ENCODE measurements around the gene P2RY2. TPM values are rescaled to one million over a fixed set of nuclear protein-coding genes. Genes with fewer than 3 reads are reported as not detected.
A peak's percentile ranks its signal among the peaks of the same experiment; 100 is the strongest.

P2RY2 gene
- total RNA-seq, 1 experiment from 2014 or later, result 1.3 TPM

- Histone ChIP-seq H3K9me3 (no peaks in the 10 kb centered on the region), H3K27me3 (no peaks in the 10 kb centered on the region), H3K36me3 (no peaks in the 10 kb centered on the region), H3K4me3 (no peak overlapping the region)
- DNase-seq, result peak; percentile 78
Measured at GRCh38 chr11:73184953-73185671, 33.0 kb upstream of the P2RY2 start.

- Histone ChIP-seq H3K36me3 (no peaks in the 10 kb centered on the region), H3K27me3 (no peaks in the 10 kb centered on the region), H3K9me3 (no peaks in the 10 kb centered on the region), H3K4me3 (no peak overlapping the region)
- DNase-seq, result peak; percentile 96
Measured at GRCh38 chr11:73185680-73186293, 32.3 kb upstream of the P2RY2 start.

GRCh38 chr11:73186294-73186850 is 31.7 kb upstream of the P2RY2 start:
- Histone ChIP-seq H3K27me3 (no peaks in the 10 kb centered on the region), H3K36me3 (no peaks in the 10 kb centered on the region), H3K9me3 (no peaks in the 10 kb centered on the region), H3K4me3 (no peak overlapping the region)
- no peak for DNase-seq

GRCh38 chr11:73186886-73187285 is 31.2 kb upstream of the P2RY2 start:
- no peak for DNase-seq
- Histone ChIP-seq H3K36me3 (no peaks in the 10 kb centered on the region), H3K4me3 (no peak overlapping the region), H3K9me3 (no peaks in the 10 kb centered on the region), H3K27me3 (no peaks in the 10 kb centered on the region)

GRCh38 chr11:73187854-73188253 is 30.2 kb upstream of the P2RY2 start:
- Histone ChIP-seq H3K9me3 (no peaks in the 10 kb centered on the region), H3K4me3 (no peak overlapping the region), H3K36me3 (no peaks in the 10 kb centered on the region), H3K27me3 (no peaks in the 10 kb centered on the region)
- no peak for DNase-seq

- no peak for DNase-seq
- H3K27me3 ChIP-seq, result no peaks in the 10 kb centered on the region
- H3K4me3 ChIP-seq, result no peak overlapping the region
- no peaks in the 10 kb centered on the region for H3K9me3 ChIP-seq
- H3K36me3 ChIP-seq, result no peaks in the 10 kb centered on the region
Measured at GRCh38 chr11:73188301-73188700, 29.8 kb upstream of the P2RY2 start.

GRCh38 chr11:73189315-73189714 is 28.8 kb upstream of the P2RY2 start:
- H3K36me3 ChIP-seq, result no peaks in the 10 kb centered on the region
- no peaks in the 10 kb centered on the region for H3K9me3 ChIP-seq
- no peak overlapping the region for H3K4me3 ChIP-seq
- H3K27me3 ChIP-seq, result no peaks in the 10 kb centered on the region
- no peak for DNase-seq

- H3K4me3 ChIP-seq, result no peak overlapping the region
- no peak for DNase-seq
- H3K9me3 ChIP-seq, result no peaks in the 10 kb centered on the region
- H3K27me3 ChIP-seq, result no peaks in the 10 kb centered on the region
- no peaks in the 10 kb centered on the region for H3K36me3 ChIP-seq
Measured at GRCh38 chr11:73189723-73190556, 28.1 kb upstream of the P2RY2 start.

- DNase-seq, result no peak
- H3K4me3 ChIP-seq, result no peak overlapping the region
- H3K9me3 ChIP-seq, result no peaks in the 10 kb centered on the region
- H3K36me3 ChIP-seq, result no peaks in the 10 kb centered on the region
- no peaks in the 10 kb centered on the region for H3K27me3 ChIP-seq
Measured at GRCh38 chr11:73190557-73190885, 27.6 kb upstream of the P2RY2 start.

GRCh38 chr11:73191151-73191550 is 26.9 kb upstream of the P2RY2 start:
- DNase-seq, result no peak
- Histone ChIP-seq H3K36me3 (no peaks in the 10 kb centered on the region), H3K27me3 (no peaks in the 10 kb centered on the region), H3K9me3 (no peaks in the 10 kb centered on the region), H3K4me3 (no peak overlapping the region)

GRCh38 chr11:73192272-73192671 is 25.8 kb upstream of the P2RY2 start:
- Histone ChIP-seq H3K4me3 (no peak overlapping the region), H3K27me3 (no peaks in the 10 kb centered on the region), H3K9me3 (no peaks in the 10 kb centered on the region), H3K36me3 (no peaks in the 10 kb centered on the region)
- DNase-seq, result no peak

- Histone ChIP-seq H3K27me3 (no peaks in the 10 kb centered on the region), H3K36me3 (no peaks in the 10 kb centered on the region), H3K4me3 (no peak overlapping the region), H3K9me3 (no peaks in the 10 kb centered on the region)
- no peak for DNase-seq
Measured at GRCh38 chr11:73193251-73194033, 24.6 kb upstream of the P2RY2 start.

GRCh38 chr11:73194034-73194507 is 24.0 kb upstream of the P2RY2 start:
- H3K4me3 ChIP-seq, result no peak overlapping the region
- H3K36me3 ChIP-seq, result no peaks in the 10 kb centered on the region
- no peak for DNase-seq
- no peaks in the 10 kb centered on the region for H3K9me3 ChIP-seq
- H3K27me3 ChIP-seq, result no peaks in the 10 kb centered on the region

GRCh38 chr11:73194593-73194992 is 23.5 kb upstream of the P2RY2 start:
- no peak for DNase-seq
- Histone ChIP-seq H3K36me3 (no peaks in the 10 kb centered on the region), H3K27me3 (no peaks in the 10 kb centered on the region), H3K9me3 (no peaks in the 10 kb centered on the region), H3K4me3 (no peak overlapping the region)

GRCh38 chr11:73195191-73196007 is 22.7 kb upstream of the P2RY2 start:
- H3K36me3 ChIP-seq, result no peaks in the 10 kb centered on the region
- DNase-seq, result no peak
- no peaks in the 10 kb centered on the region for H3K27me3 ChIP-seq
- H3K9me3 ChIP-seq, result no peaks in the 10 kb centered on the region
- H3K4me3 ChIP-seq, result no peak overlapping the region

GRCh38 chr11:73196576-73196975 is 21.5 kb upstream of the P2RY2 start:
- DNase-seq, result no peak
- Histone ChIP-seq H3K36me3 (no peaks in the 10 kb centered on the region), H3K4me3 (no peak overlapping the region)

More at GRCh38 chr11:73196576-73196975, 21.5 kb upstream of the P2RY2 start:
- Histone ChIP-seq H3K27me3 (no peaks in the 10 kb centered on the region), H3K9me3 (no peaks in the 10 kb centered on the region)
